Right hindlimb (tissue), 1 donor: Measurements from ENCODE around the gene RGS4.

Source experiments
- DNase-seq: peaks from one replicate; pipeline ENCODE4 v3.0.0-alpha.2; 2018

The RGS4 gene

DNA sequence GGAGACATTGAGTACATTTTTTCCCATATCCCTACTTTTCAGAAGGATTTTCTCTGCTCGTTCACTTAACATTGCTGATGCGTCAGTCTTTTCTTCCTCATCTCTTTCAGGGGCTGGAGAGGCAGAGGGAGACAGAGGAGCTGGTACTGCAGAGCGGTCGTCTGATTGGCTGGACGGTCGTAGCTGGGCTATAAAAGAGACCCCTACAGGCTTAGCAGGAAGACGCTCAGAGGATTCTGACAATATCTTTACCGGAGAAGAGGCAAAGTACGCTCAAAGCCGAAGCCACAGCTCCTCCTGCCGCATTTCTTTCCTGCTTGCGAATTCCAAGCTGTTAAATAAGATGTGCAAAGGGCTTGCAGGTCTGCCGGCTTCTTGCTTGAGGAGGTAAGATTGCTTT is at the start of gene RGS4:
TSS of gene RGS4 (plus strand) at position 220 of the 400 bp plus-strand sequence. CDS start at position 344, 124 bp downstream.
- peak; percentile 81 for DNase-seq

GRCh38 chr1:163022129-163022528 is 47.0 kb upstream of the RGS4 start:
- DNase-seq: no peak

- no peak for DNase-seq
Observed at GRCh38 chr1:163027610-163028009, 41.6 kb upstream of the RGS4 start.

DNA sequence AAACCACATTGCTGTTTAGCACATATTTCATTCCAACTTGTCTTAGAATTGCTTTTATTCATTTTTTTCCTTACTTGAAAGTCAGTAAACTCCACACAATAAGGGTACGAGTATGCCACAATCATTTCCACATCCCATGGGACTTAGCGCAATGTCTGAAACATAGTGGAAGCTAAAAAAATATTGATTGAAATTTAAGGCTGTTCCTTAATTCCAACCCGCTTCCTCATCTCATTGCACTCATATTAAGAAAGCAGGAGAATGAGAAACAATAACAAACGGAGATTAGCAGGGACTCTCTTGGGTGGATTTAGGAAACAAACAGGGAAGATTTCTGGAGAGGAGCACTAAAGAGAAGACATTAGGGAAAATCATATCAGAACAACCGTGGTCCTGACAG is 39.3 kb upstream of the RGS4 start:
- no peak for DNase-seq

GRCh38 chr1:163035446-163036249 is 33.5 kb upstream of the RGS4 start:
- DNase-seq: no peak

- DNase-seq: no peak
Observed at GRCh38 chr1:163036671-163037070, 32.5 kb upstream of the RGS4 start.

- DNase-seq: no peak
Observed at GRCh38 chr1:163038928-163039706, 30.0 kb upstream of the RGS4 start.

- no peak for DNase-seq
Observed at GRCh38 chr1:163039707-163040093, 29.5 kb upstream of the RGS4 start.

DNA sequence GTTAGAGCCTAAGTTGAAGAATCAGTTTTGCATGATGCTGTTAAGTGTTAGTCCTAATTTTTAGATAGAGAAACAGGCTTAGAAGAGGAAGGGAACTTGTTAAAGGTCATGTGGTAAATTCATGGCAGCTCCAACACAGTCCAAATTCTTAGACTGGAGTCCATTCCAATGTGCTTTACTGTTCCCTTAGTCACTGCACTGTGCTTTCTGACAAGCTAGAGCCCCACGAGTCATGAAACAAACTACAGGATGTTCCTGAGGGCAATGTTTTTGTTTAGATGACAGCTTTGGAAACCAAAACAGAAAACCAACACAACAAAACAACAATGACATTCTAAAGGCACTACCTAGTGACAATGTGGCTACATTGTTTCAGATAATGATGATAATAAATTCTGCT is 23.1 kb upstream of the RGS4 start:
- no peak for DNase-seq

DNA sequence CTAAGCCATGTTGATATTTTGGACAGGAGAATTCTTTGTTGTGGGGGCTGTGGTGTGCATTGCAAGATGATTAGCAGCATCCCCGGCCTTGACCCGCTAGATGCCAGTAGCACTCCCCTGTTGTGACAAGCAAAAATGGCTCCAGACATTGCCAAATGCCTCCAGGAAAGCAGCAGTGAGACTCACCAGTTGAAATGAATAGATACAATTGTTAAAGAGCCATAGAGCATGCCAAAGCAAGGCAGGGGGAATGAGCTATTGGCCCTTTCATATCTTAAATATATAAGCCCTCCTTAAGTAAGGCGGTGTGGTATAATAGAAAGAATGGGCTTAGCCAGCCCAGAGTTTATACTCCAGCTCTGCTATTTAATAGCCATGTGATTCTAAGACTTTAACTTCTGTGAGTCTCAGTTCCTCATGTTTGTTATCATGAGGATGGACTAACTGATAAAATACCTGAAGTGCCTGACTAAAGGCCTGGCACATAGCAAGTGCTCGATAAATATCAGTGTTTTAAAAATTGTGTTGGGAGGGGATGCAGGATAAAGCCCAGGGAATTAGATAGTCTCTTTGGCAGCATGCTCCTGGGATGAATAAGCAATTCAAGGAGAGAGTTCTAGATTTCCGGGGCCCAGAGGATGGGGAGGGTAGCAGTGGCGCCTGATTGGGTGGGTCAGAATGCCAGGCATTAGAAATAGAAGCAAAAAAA is 21.1 kb upstream of the RGS4 start:
- no peak for DNase-seq

- DNase-seq: no peak
Observed at GRCh38 chr1:163048869-163049268, 20.3 kb upstream of the RGS4 start.

GRCh38 chr1:163049296-163049695 is 19.9 kb upstream of the RGS4 start:
- no peak for DNase-seq

- DNase-seq: no peak
Observed at GRCh38 chr1:163050496-163050895, 18.7 kb upstream of the RGS4 start.

- no peak for DNase-seq
Observed at GRCh38 chr1:163054181-163054591, 15.0 kb upstream of the RGS4 start.

DNA sequence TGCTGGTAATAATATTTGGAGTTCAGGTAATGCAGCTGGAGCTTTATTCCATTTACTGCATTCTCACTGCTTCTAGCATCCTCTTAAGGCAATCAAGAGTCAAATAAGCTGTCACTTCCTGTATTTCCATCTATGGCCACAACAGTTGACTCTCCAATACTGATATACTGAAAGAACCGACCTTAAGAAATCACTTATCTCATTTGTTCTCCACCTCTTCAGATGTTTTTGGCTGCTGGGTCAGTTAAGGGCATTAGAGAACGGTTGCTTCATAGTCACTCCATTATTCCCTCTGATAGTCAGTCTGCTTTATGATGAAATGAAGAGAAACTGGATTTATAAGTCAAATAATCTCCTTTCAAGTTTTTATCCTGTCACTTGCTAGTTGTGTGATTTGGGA is 14.2 kb upstream of the RGS4 start:
- DNase-seq: no peak

- no peak for DNase-seq
Observed at GRCh38 chr1:163055531-163055930, 13.6 kb upstream of the RGS4 start.

GRCh38 chr1:163056831-163057230 is 12.3 kb upstream of the RGS4 start:
- DNase-seq: no peak

- DNase-seq: no peak
Observed at GRCh38 chr1:163060343-163061007, 8.7 kb upstream of the RGS4 start.

DNA sequence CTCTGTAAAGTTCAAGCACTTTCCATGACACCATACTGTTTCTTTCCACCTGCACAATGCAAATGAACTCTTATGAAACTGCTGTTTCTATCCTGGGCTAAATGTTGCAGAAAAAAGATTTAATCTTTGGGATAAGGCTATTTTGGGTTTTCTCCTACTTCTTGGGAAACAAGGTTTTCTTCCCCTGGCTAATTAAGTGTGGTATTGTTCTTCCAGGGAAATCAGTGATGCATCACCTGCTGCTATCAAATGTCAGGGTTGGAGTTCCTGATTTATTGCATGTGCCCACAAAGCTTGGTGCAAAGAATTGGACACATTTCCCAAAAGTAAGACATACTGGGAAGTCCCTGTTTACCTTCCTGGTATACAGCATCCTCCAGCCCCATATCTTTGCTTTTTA is 6.0 kb upstream of the RGS4 start:
- no peak for DNase-seq

GRCh38 chr1:163063610-163064009 is 5.6 kb upstream of the RGS4 start:
- DNase-seq: no peak

DNA sequence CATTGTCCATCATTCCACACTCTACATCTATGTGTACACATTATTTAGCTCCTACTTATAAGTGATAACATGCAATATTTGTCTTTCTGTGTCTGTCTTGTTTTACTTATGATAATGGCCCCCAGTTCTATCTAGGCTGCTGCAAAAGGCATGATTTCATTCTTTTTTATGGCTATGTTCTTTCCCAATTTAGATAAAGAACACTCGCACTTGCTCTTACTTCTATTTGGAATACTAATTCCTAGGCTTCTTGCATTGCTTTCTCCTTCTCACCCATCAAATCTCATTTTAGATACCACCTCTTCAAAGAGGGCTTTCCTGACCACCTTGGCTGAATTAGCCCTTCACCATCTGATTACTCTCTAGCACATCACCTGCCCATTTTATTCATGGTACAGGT is 3.0 kb upstream of the RGS4 start:
- DNase-seq: no peak

GRCh38 chr1:163066686-163067085 is 2.5 kb upstream of the RGS4 start:
- DNase-seq: no peak

DNA sequence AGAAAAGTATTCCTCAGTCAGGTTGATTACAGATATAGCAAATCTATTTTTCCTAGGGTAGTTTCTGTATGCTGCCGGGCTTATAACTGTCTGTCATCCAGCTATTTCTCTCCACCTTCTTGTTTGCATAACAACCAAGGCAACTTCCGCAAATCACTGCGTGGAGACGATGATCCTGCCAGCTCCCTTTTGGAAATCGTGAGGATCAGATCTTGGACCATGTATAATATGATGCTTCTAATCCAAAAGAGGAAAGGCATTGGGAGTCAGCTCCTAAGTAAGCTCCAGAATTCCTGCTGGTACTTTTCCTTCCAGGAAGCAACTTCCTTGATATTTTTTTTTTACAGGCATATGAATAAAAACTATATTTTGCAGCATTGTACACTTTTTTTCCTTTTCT is 445 bp upstream of the RGS4 start:
- peak; percentile 26 for DNase-seq
